COLO668 (cell line): Measurements from ENCODE around the gene ORM1.

ENCODE experiments used
- DNase-seq: peaks from one replicate; lab custom pipeline; 2025; ENCODE audit not compliant: unreplicated experiment; lab: John Stamatoyannopoulos, UW

ORM1 gene

GRCh38 chr9:114362394-114362793, 39.5 kb downstream of the ORM1 start:
- DNase-seq: no peak

- DNase-seq: no peak
Observed at GRCh38 chr9:114363424-114363823, 40.5 kb downstream of the ORM1 start.

GRCh38 chr9:114364134-114365041, 41.5 kb downstream of the ORM1 start:
- no peak for DNase-seq

- no peak for DNase-seq
Observed at GRCh38 chr9:114365194-114365593, 42.3 kb downstream of the ORM1 start.

- no peak for DNase-seq
Observed at GRCh38 chr9:114366334-114367128, 43.6 kb downstream of the ORM1 start.

GRCh38 chr9:114367366-114367765, 44.5 kb downstream of the ORM1 start:
- DNase-seq: no peak

- DNase-seq: no peak
Observed at GRCh38 chr9:114367772-114368569, 45.1 kb downstream of the ORM1 start.

GRCh38 chr9:114369216-114370130, 46.6 kb downstream of the ORM1 start:
- no peak for DNase-seq

- DNase-seq: no peak
Observed at GRCh38 chr9:114370251-114370967, 47.5 kb downstream of the ORM1 start.

- DNase-seq: no peak
Observed at GRCh38 chr9:114370968-114371320, 48.0 kb downstream of the ORM1 start.

GRCh38 chr9:114371343-114371944, 48.5 kb downstream of the ORM1 start:
- no peak for DNase-seq

GRCh38 chr9:114371973-114372917, 49.3 kb downstream of the ORM1 start:
- DNase-seq: no peak

- no peak for DNase-seq
Observed at GRCh38 chr9:114372921-114373448, 50.1 kb downstream of the ORM1 start.

GRCh38 chr9:114373960-114374730, 51.2 kb downstream of the ORM1 start:
- DNase-seq: no peak

- no peak for DNase-seq
Observed at GRCh38 chr9:114374936-114375335, 52.0 kb downstream of the ORM1 start.

GRCh38 chr9:114375386-114376175, 52.7 kb downstream of the ORM1 start:
- no peak for DNase-seq
